Tibial nerve (tissue), 4 donors: ENCODE data around the gene UTY. TPM values are rescaled to one million over a fixed set of nuclear protein-coding genes. Genes with fewer than 3 reads are reported as not detected.

Source experiments
- DNase-seq, 2 donors: peaks; one replicate each; pipeline ENCODE4 v3.0.0-alpha.2; 2019; ENCODE audit warnings: low spot score in 2 of 2
- H3K27ac ChIP-seq, 4 donors: fragments of 200-600 bp; sonication (generic) in 3 of 4; one replicate each; pipeline ENCODE4 v1.5.1; 2017 to 2019; ENCODE audit warnings: mild to moderate bottlenecking in 1 of 4
- H3K27me3 ChIP-seq, 2 donors: fragments of 200-600 bp; sonication (generic) in 1 of 2; one replicate each; pipeline versions ENCODE4 v1.5.1 to v1.6.0; 2017 to 2019
- H3K36me3 ChIP-seq, 3 donors: fragments of 200-600 bp; sonication (generic); one replicate each; pipeline ENCODE4 v1.5.1; 2018 to 2019
- H3K4me1 ChIP-seq, 4 donors: fragments of 200-600 bp; sonication (generic) in 3 of 4; one replicate each; pipeline ENCODE4 v1.5.1; 2017 to 2019
- H3K4me3 ChIP-seq, 4 donors: fragments of 200-600 bp; sonication (generic) in 3 of 4; one replicate each; pipeline ENCODE4 v1.5.1; 2017 to 2019; ENCODE audit warnings: mild to moderate bottlenecking in 1 of 4, moderate library complexity in 1 of 4
- H3K9me3 ChIP-seq, 4 donors: fragments of 200-600 bp; sonication (generic) in 3 of 4; one replicate each; pipeline ENCODE4 v1.5.1; 2017 to 2019
- CTCF ChIP-seq, 5 experiments: fragments of 200-600 bp in 3 of 5; fragments of 450-650 bp in 2 of 5; sonication (generic) in 3 of 5; IDR thresholded peaks; one replicate each; pipeline ENCODE4 v1.5.1; 2016 to 2019; ENCODE audit warnings: antibody characterized with exemption in 5 of 5, mild to moderate bottlenecking in 3 of 5, moderate library complexity in 2 of 5
- EP300 ChIP-seq, 2 donors: sonication (generic); formaldehyde crosslinking; IDR thresholded peaks; one replicate each; pipeline ENCODE4 v1.6.1; 2017; ENCODE audit warnings: antibody characterized with exemption in 2 of 2, mild to moderate bottlenecking in 1 of 2
- POLR2A ChIP-seq, 2 donors: fragments of 450-650 bp; IDR thresholded peaks; one replicate each; pipeline ENCODE4 v1.6.1; 2017; ENCODE audit warnings: antibody characterized with exemption in 2 of 2, mild to moderate bottlenecking in 2 of 2, moderate library complexity in 2 of 2
- WGBS, 2 donors: methylation state at CpG; one replicate each; pipeline ENCODE4 v1.1.5; 2018; 5-methylcytosine and 5-hydroxymethylcytosine counted together
- total RNA-seq, 4 donors: library from RNA; depleted of rRNA; stranded (reverse); fragments of >200 nt; gene quantifications; one replicate each; pipeline ENCODE4 v1.1.0, GENCODE V29; 2016

Gene UTY
- total RNA-seq, result 10 to 100 TPM in 2 of 4 donors, under 1 TPM in 1, not detected in 1; 0.60 to 53.0 (median 52.9) TPM

GRCh38 chrY:13479828-13480227 is at the start of gene UTY:
UTY (minus strand) TSS chrY:13480033; CDS start chrY:13479665, 368 bp downstream.
- Histone ChIP-seq H3K27me3 (no peaks in the 10 kb centered on the region), H3K4me3 (peak within 1 kb of the TSS in 2 of 4 donors; percentile 65 to 68), H3K36me3 (no peaks in the 10 kb centered on the region), H3K4me1 (peaks cover 0 to 8% (median 0%) of the 10 kb centered on the region in 4 donors), H3K27ac (peak within 1 kb of the TSS in 2 of 4 donors; percentile 95 to 96), H3K9me3 (no peaks in the 10 kb centered on the region)
- TF ChIP-seq EP300 (IDR thresholded peaks at IDR 0.05) (no peak), CTCF (IDR thresholded peaks at IDR 0.05) (no peak), POLR2A (IDR thresholded peaks at IDR 0.05) (no peak)
- WGBS, 2 donors, result 1% methylated on average over 18 of the region's 18 CpGs; no CpG with 5 or more reads in 1 of the 2 donors
- DNase-seq, result peak; percentile 75 to 85

- Histone ChIP-seq H3K4me3 (no peak overlapping the region), H3K36me3 (no peaks in the 10 kb centered on the region), H3K9me3 (no peaks in the 10 kb centered on the region), H3K27ac (no peak overlapping the region), H3K27me3 (no peaks in the 10 kb centered on the region), H3K4me1 (no peaks in the 10 kb centered on the region)
- TF ChIP-seq CTCF (IDR thresholded peaks at IDR 0.05), result no peak
- no peak for TF ChIP-seq POLR2A (IDR thresholded peaks at IDR 0.05)
- no peak for TF ChIP-seq EP300 (IDR thresholded peaks at IDR 0.05)
- no peak for DNase-seq
- 83% methylated on average over 1 of the region's 1 CpG; no CpG with 5 or more reads in 1 of the 2 donors for WGBS, 2 donors
Observed at GRCh38 chrY:13520474-13520873, 40.6 kb upstream of the UTY start.

GRCh38 chrY:13501215-13501614 is 21.4 kb upstream of the UTY start:
- DNase-seq, result no peak
- 77% methylated on average over 1 of the region's 1 CpG; no CpG with 5 or more reads in 1 of the 2 donors for WGBS, 2 donors

GRCh38 chrY:13493737-13494136 is 13.9 kb upstream of the UTY start:
- no peak for TF ChIP-seq POLR2A (IDR thresholded peaks at IDR 0.05)
- no peak for TF ChIP-seq CTCF (IDR thresholded peaks at IDR 0.05)
- no peak for TF ChIP-seq EP300 (IDR thresholded peaks at IDR 0.05)
- Histone ChIP-seq H3K4me1 (no peaks in the 10 kb centered on the region), H3K27me3 (no peaks in the 10 kb centered on the region), H3K4me3 (no peak overlapping the region), H3K27ac (no peak overlapping the region), H3K36me3 (no peaks in the 10 kb centered on the region), H3K9me3 (no peaks in the 10 kb centered on the region)
- 73% methylated on average over 3 of the region's 3 CpGs; no CpG with 5 or more reads in 1 of the 2 donors for WGBS, 2 donors
- no peak for DNase-seq

More at GRCh38 chrY:13501215-13501614, 21.4 kb upstream of the UTY start:
- Histone ChIP-seq H3K4me1 (no peaks in the 10 kb centered on the region), H3K27me3 (no peaks in the 10 kb centered on the region), H3K4me3 (no peak overlapping the region), H3K27ac (no peak overlapping the region), H3K36me3 (no peaks in the 10 kb centered on the region), H3K9me3 (no peaks in the 10 kb centered on the region)
- no peak for TF ChIP-seq EP300 (IDR thresholded peaks at IDR 0.05)
- TF ChIP-seq POLR2A (IDR thresholded peaks at IDR 0.05), result no peak
- no peak for TF ChIP-seq CTCF (IDR thresholded peaks at IDR 0.05)

GRCh38 chrY:13492408-13492807 is 12.6 kb upstream of the UTY start:
- Histone ChIP-seq H3K9me3 (no peaks in the 10 kb centered on the region), H3K27ac (no peak overlapping the region), H3K4me1 (no peaks in the 10 kb centered on the region), H3K36me3 (no peaks in the 10 kb centered on the region), H3K4me3 (no peak overlapping the region), H3K27me3 (no peaks in the 10 kb centered on the region)
- DNase-seq, result no peak
- TF ChIP-seq POLR2A (IDR thresholded peaks at IDR 0.05) (no peak), CTCF (IDR thresholded peaks at IDR 0.05) (no peak), EP300 (IDR thresholded peaks at IDR 0.05) (no peak)
- WGBS, 2 donors, result 100% methylated on average over 2 of the region's 2 CpGs; no CpG with 5 or more reads in 1 of the 2 donors
